HEK293 (cell line): ENCODE data around the gene CACNA1C.

ENCODE experiments used
- AEBP2 ChIP-seq: fragments of 450-650 bp; formaldehyde crosslinking; IDR thresholded peaks from 2 replicates; pipeline ENCODE4 v1.5.1; 2016; ENCODE audit warnings: missing biosample characterization, missing genetic modification characterization, borderline replicate concordance
- OSR2 ChIP-seq: fragments of 450-650 bp; formaldehyde crosslinking; IDR thresholded peaks from 2 replicates; pipeline ENCODE4 v1.5.1; 2016; ENCODE audit warnings: missing biosample characterization, missing genetic modification characterization
- PATZ1 ChIP-seq: fragments of 450-650 bp; formaldehyde crosslinking; IDR thresholded peaks from 2 replicates; pipeline ENCODE4 v1.5.1; 2016; ENCODE audit warnings: missing biosample characterization, missing genetic modification characterization
- PRDM6 ChIP-seq: fragments of 450-650 bp; formaldehyde crosslinking; IDR thresholded peaks from 2 replicates; pipeline ENCODE4 v1.5.1; 2017; ENCODE audit warnings: missing biosample characterization, missing genetic modification characterization
- SP7 ChIP-seq: fragments of 450-650 bp; formaldehyde crosslinking; IDR thresholded peaks from 2 replicates; pipeline ENCODE4 v1.5.1; 2016; ENCODE audit warnings: missing biosample characterization, missing genetic modification characterization
- TCF7L2 ChIP-seq: IDR thresholded peaks from 2 replicates; pipeline ENCODE4 v1.6.1; 2011; ENCODE audit warnings: low read depth, mild to moderate bottlenecking, inconsistent platforms, low read length, moderate library complexity, borderline replicate concordance
- WT1 ChIP-seq: fragments of 450-650 bp; formaldehyde crosslinking; IDR thresholded peaks from 2 replicates; pipeline ENCODE4 v1.5.1; 2016; ENCODE audit warnings: missing biosample characterization, missing genetic modification characterization
- YY1 ChIP-seq: fragments of 450-650 bp; formaldehyde crosslinking; IDR thresholded peaks from 2 replicates; pipeline ENCODE4 v1.5.1; 2018; ENCODE audit warnings: missing biosample characterization, missing genetic modification characterization
- ZBTB10 ChIP-seq: fragments of 450-650 bp; formaldehyde crosslinking; IDR thresholded peaks from 2 replicates; pipeline ENCODE4 v1.5.1; 2016; ENCODE audit warnings: missing biosample characterization, missing genetic modification characterization
- ZBTB44 ChIP-seq: fragments of 450-650 bp; IDR thresholded peaks from 2 replicates; pipeline ENCODE4 v1.5.1; 2018; ENCODE audit warnings: missing biosample characterization, mild to moderate bottlenecking, missing genetic modification characterization
- ZBTB48 ChIP-seq: fragments of 450-650 bp; formaldehyde crosslinking; IDR thresholded peaks from 2 replicates; pipeline ENCODE4 v1.5.1; 2016; ENCODE audit warnings: missing biosample characterization, missing genetic modification characterization
- ZFP41 ChIP-seq: fragments of 450-650 bp; formaldehyde crosslinking; IDR thresholded peaks from 2 replicates; pipeline ENCODE4 v1.5.1; 2016; ENCODE audit warnings: missing biosample characterization, missing genetic modification characterization, borderline replicate concordance
- ZNF148 ChIP-seq: fragments of 450-650 bp; formaldehyde crosslinking; IDR thresholded peaks from 2 replicates; pipeline ENCODE4 v1.5.0; 2017; ENCODE audit warnings: missing biosample characterization, missing genetic modification characterization, borderline replicate concordance
- ZNF157 ChIP-seq: fragments of 450-650 bp; formaldehyde crosslinking; IDR thresholded peaks from 2 replicates; pipeline ENCODE4 v1.5.1; 2016; ENCODE audit warnings: missing biosample characterization, missing genetic modification characterization
- ZNF169 ChIP-seq: fragments of 450-650 bp; formaldehyde crosslinking; IDR thresholded peaks from 2 replicates; pipeline ENCODE4 v1.5.1; 2016; ENCODE audit warnings: missing biosample characterization, missing genetic modification characterization
- ZNF2 ChIP-seq: fragments of 450-650 bp; formaldehyde crosslinking; IDR thresholded peaks from 2 replicates; pipeline ENCODE4 v1.5.1; 2016; ENCODE audit warnings: missing biosample characterization, missing genetic modification characterization
- ZNF24 ChIP-seq: fragments of 450-650 bp; formaldehyde crosslinking; IDR thresholded peaks from 2 replicates; pipeline ENCODE4 v1.5.1; 2016; ENCODE audit warnings: missing biosample characterization, missing genetic modification characterization
- ZNF48 ChIP-seq: fragments of 450-650 bp; formaldehyde crosslinking; IDR thresholded peaks from 2 replicates; pipeline ENCODE4 v1.5.1; 2016; ENCODE audit warnings: missing biosample characterization, missing genetic modification characterization
- ZNF488 ChIP-seq: fragments of 450-650 bp; formaldehyde crosslinking; IDR thresholded peaks from 2 replicates; pipeline ENCODE4 v1.5.1; 2016; ENCODE audit warnings: missing biosample characterization, missing genetic modification characterization
- ZNF530 ChIP-seq: fragments of 450-650 bp; formaldehyde crosslinking; IDR thresholded peaks from 2 replicates; pipeline ENCODE4 v1.5.1; 2016; ENCODE audit warnings: low read depth, missing biosample characterization, missing genetic modification characterization
- ZNF549 ChIP-seq: fragments of 450-650 bp; IDR thresholded peaks from 2 replicates; pipeline ENCODE4 v1.5.1; 2018; ENCODE audit warnings: missing biosample characterization, missing genetic modification characterization, mild to moderate bottlenecking, inconsistent platforms, moderate library complexity
- ZNF629 ChIP-seq: fragments of 450-650 bp; formaldehyde crosslinking; IDR thresholded peaks from 2 replicates; pipeline ENCODE4 v1.5.1; 2017; ENCODE audit warnings: missing biosample characterization, missing genetic modification characterization
- ZNF704 ChIP-seq: fragments of 450-650 bp; formaldehyde crosslinking; IDR thresholded peaks from 2 replicates; pipeline ENCODE4 v1.5.1; 2016; ENCODE audit warnings: missing biosample characterization, missing genetic modification characterization
- ZNF707 ChIP-seq: fragments of 450-650 bp; formaldehyde crosslinking; IDR thresholded peaks from 2 replicates; pipeline ENCODE4 v1.5.1; 2016; ENCODE audit warnings: missing biosample characterization, missing genetic modification characterization
- ZXDB ChIP-seq: fragments of 450-650 bp; formaldehyde crosslinking; IDR thresholded peaks from 2 replicates; pipeline ENCODE4 v1.5.1; 2016; ENCODE audit warnings: missing biosample characterization, missing genetic modification characterization

The CACNA1C gene

GRCh38 chr12:2017546-2018337 lies 35.0 kb upstream of the CACNA1C start (continued):
- TF ChIP-seq ZNF704 (tag by site-specific recombination) = no peak
- no peak for TF ChIP-seq ZNF488 (tag by site-specific recombination)
- no peak for TF ChIP-seq ZNF169 (tag by site-specific recombination)
- peak; percentile 44; the same call in 1 of the 2 replicates for TF ChIP-seq ZNF24 (tag by site-specific recombination)
- no peak for TF ChIP-seq AEBP2 (tag by site-specific recombination)
- TF ChIP-seq OSR2 (tag by site-specific recombination) = peak; percentile 68
- no peak for TF ChIP-seq ZNF148
- TF ChIP-seq TCF7L2 = no peak
- TF ChIP-seq ZNF549 = no peak
- no peak for TF ChIP-seq YY1 (tag by site-specific recombination)
- peak; percentile 85 for TF ChIP-seq WT1
- TF ChIP-seq ZXDB (tag by site-specific recombination) = no peak
- no peak for TF ChIP-seq ZNF707 (tag by site-specific recombination)
- peak; percentile 93 for TF ChIP-seq PRDM6 (tag by site-specific recombination)
- TF ChIP-seq ZNF629 = peak; percentile 76
- TF ChIP-seq ZBTB48 (tag by site-specific recombination) = no peak
- no peak for TF ChIP-seq ZNF48 (tag by site-specific recombination)
- TF ChIP-seq SP7 (tag by site-specific recombination) = peak; percentile 39; the same call in 1 of the 2 replicates
- TF ChIP-seq PATZ1 = 0 out of 2 replicates have a peak, but pooled peaks have one; percentile 38
- TF ChIP-seq ZNF2 (tag by site-specific recombination) = no peak
- no peak for TF ChIP-seq ZFP41 (tag by site-specific recombination)
- TF ChIP-seq ZBTB10 (tag by site-specific recombination) = no peak
- TF ChIP-seq ZBTB44 (tag by site-specific recombination) = no peak
- no peak for TF ChIP-seq ZNF157 (tag by site-specific recombination)
- no peak for TF ChIP-seq ZNF530 (tag by site-specific recombination)
